Stomach (tissue), 4 donors: Measurements from ENCODE around the gene SSBP4.

Source experiments
- CTCF ChIP-seq, 7 experiments: fragments of 450-650 bp in 4 of 7; fragments of 200-600 bp in 3 of 7; sonication (generic) in 3 of 7; IDR thresholded peaks; one replicate each; pipeline ENCODE4 v1.5.1; 2016 to 2019; ENCODE audit warnings: antibody characterized with exemption in 7 of 7, control low read depth in 2 of 7, mild to moderate bottlenecking in 1 of 7
- POLR2A ChIP-seq, 4 donors: fragments of 450-650 bp; IDR thresholded peaks; one replicate each; pipeline ENCODE4 v1.6.1; 2016; ENCODE audit warnings: antibody characterized with exemption in 4 of 4, control low read depth in 2 of 4, mild to moderate bottlenecking in 1 of 4, moderate library complexity in 1 of 4
- POLR2AphosphoS5 ChIP-seq, 3 donors: sonication (generic); formaldehyde crosslinking; IDR thresholded peaks; one replicate each; pipeline ENCODE4 v1.6.1; 2016; ENCODE audit warnings: antibody characterized with exemption in 3 of 3

- TF ChIP-seq POLR2AphosphoS5 (IDR thresholded peaks at IDR 0.05) (no peak), CTCF (IDR thresholded peaks at IDR 0.05) (no peak), POLR2A (IDR thresholded peaks at IDR 0.05) (no peak)
Measured at GRCh38 chr19:18434411-18435175, 15.4 kb downstream of the SSBP4 start.
